Measurements from ENCODE around the gene ARHGEF5. TPM values are rescaled to one million over a fixed set of nuclear protein-coding genes. Genes with fewer than 3 reads are reported as not detected.
"Not testable (repeated sequence)": the region's sequence is repeated elsewhere in the genome, so short reads cannot be mapped to it uniquely, and the experiment has no call there.

Gene ARHGEF5
- total RNA-seq, 2 donors from 2014 or later = 13.4 to 16.8 TPM

DNA sequence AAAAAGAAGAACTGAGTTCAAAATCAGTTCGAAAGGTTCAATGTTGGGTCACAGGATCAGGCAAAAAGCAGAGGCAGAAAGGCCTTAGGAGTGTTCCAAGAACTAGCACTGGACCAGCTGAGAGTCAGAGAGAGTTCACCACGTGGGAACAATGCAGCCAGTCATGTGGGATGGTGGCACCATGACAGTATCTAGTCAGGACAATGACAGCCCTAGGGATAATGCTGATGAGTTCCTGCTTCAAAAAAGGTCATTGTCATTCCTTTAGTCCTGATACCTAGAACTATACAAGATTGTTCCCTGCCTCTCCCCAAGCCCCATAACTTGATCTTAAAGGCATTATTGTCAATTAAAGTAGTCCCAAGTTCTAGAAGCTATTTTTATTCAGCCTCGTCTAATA is 3.5 kb upstream of the ARHGEF5 start:
- DNase-seq; H3K27ac Mint-ChIP-seq; H3K9me3 Mint-ChIP-seq; H3K4me1 Mint-ChIP-seq (ENCODE audit: low read depth); H3K4me3 Mint-ChIP-seq; ATAC-seq (replicated peaks in 1 of 2); H3K36me3 Mint-ChIP-seq (ENCODE audit: insufficient read depth in 2 of 2); H3K27me3 Mint-ChIP-seq (ENCODE audit: low read depth): not testable (repeated sequence)

- H3K9me3 Mint-ChIP-seq; H3K27ac Mint-ChIP-seq; H3K36me3 Mint-ChIP-seq (ENCODE audit: insufficient read depth in 2 of 2); DNase-seq; H3K4me3 Mint-ChIP-seq; H3K4me1 Mint-ChIP-seq (ENCODE audit: low read depth); ATAC-seq (replicated peaks in 1 of 2); H3K27me3 Mint-ChIP-seq (ENCODE audit: low read depth): not testable (repeated sequence)
Observed at GRCh38 chr7:144356185-144356584, 983 bp downstream of the ARHGEF5 start.

GRCh38 chr7:144356860-144357259 is 1.7 kb downstream of the ARHGEF5 start:
- H3K4me3 Mint-ChIP-seq; DNase-seq; H3K27me3 Mint-ChIP-seq (ENCODE audit: low read depth); ATAC-seq (replicated peaks in 1 of 2); H3K9me3 Mint-ChIP-seq; H3K27ac Mint-ChIP-seq; H3K4me1 Mint-ChIP-seq (ENCODE audit: low read depth); H3K36me3 Mint-ChIP-seq (ENCODE audit: insufficient read depth in 2 of 2): not testable (repeated sequence)

- peak in 1 of 2 donors; percentile 16 for ATAC-seq (replicated peaks in 1 of 2)
- H3K4me1 Mint-ChIP-seq (ENCODE audit: low read depth); H3K27me3 Mint-ChIP-seq (ENCODE audit: low read depth); H3K9me3 Mint-ChIP-seq; H3K27ac Mint-ChIP-seq; H3K4me3 Mint-ChIP-seq; H3K36me3 Mint-ChIP-seq (ENCODE audit: insufficient read depth in 2 of 2); DNase-seq: not testable (repeated sequence)
Observed at GRCh38 chr7:144362061-144362460, 6.9 kb downstream of the ARHGEF5 start.

DNA sequence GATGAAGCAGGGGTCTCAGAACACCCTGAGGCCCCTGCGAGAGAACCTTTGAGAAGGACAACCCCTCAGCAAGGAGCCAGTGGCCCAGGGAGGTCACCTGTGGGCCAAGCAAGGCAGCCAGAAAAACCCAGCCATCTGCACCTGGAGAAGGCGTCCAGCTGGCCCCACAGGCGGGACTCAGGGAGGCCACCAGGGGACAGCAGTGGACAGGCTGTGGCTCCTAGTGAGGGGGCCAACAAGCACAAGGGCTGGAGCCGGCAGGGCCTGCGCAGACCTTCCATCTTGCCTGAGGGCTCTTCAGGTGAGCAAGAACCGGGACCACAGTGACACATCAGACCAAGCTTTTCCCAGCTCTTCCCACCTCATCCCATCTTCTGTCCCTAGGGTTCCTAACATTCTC is 10.3 kb downstream of the ARHGEF5 start:
- ATAC-seq (replicated peaks in 1 of 2); H3K36me3 Mint-ChIP-seq (ENCODE audit: insufficient read depth in 2 of 2); H3K27ac Mint-ChIP-seq; DNase-seq; H3K4me1 Mint-ChIP-seq (ENCODE audit: low read depth); H3K4me3 Mint-ChIP-seq; H3K27me3 Mint-ChIP-seq (ENCODE audit: low read depth); H3K9me3 Mint-ChIP-seq: not testable (repeated sequence)

DNA sequence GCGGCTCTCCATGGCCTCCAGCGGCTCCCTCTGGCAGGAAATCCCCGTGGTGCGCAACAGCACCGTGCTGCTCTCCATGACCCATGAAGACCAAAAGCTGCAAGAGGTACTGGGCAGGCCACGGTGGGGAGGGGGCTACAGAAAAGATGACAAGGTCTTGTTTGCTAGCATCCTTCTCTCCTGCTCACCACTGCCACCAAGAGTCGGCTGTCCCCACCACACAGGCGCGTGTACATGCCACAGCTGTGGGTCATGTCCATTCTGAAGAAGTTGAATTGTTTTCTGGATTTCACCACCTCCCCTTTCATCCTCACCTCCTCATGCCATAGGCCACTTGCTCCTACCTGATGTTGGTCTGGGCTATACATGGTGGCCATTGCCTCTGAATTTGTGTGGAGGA is 12.0 kb downstream of the ARHGEF5 start:
- not testable (repeated sequence) for H3K4me3 Mint-ChIP-seq; DNase-seq; H3K27ac Mint-ChIP-seq; ATAC-seq (replicated peaks in 1 of 2); H3K27me3 Mint-ChIP-seq (ENCODE audit: low read depth); H3K9me3 Mint-ChIP-seq; H3K36me3 Mint-ChIP-seq (ENCODE audit: insufficient read depth in 2 of 2); H3K4me1 Mint-ChIP-seq (ENCODE audit: low read depth)

DNA sequence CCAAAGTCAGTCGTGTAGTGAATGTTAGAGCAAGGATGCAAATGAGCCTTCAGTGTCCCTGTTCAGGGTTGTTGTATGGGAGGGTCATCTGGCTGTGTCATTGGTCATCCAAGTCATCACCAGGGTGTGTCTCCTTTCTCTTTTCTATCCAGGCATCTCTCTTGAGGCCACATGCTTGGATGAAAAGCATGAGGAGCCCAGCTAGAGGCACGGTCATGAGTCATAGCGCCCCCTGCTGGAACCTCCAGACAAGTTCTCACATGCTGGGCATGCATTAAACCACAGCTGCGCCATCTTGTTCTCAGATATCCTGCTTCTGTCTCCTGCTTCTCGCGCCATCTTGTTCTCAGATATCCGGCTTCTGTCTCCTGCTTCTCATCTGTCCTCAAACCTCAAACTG is 14.0 kb downstream of the ARHGEF5 start:
- not testable (repeated sequence) for H3K4me1 Mint-ChIP-seq (ENCODE audit: low read depth); H3K27ac Mint-ChIP-seq; H3K4me3 Mint-ChIP-seq; H3K9me3 Mint-ChIP-seq; H3K27me3 Mint-ChIP-seq (ENCODE audit: low read depth); H3K36me3 Mint-ChIP-seq (ENCODE audit: insufficient read depth in 2 of 2); DNase-seq; ATAC-seq (replicated peaks in 1 of 2)

GRCh38 chr7:144378651-144379050 is 23.4 kb downstream of the ARHGEF5 start:
- no peaks in the 10 kb centered on the region for H3K9me3 Mint-ChIP-seq
- H3K4me1 Mint-ChIP-seq (ENCODE audit: low read depth) = no peaks in the 10 kb centered on the region
- H3K4me3 Mint-ChIP-seq = no peak overlapping the region
- ATAC-seq (replicated peaks in 1 of 2) (no peak), DNase-seq (no peak)
- H3K27ac Mint-ChIP-seq = no peak overlapping the region
- no peaks in the 10 kb centered on the region for H3K27me3 Mint-ChIP-seq (ENCODE audit: low read depth)
- H3K36me3 Mint-ChIP-seq (ENCODE audit: insufficient read depth in 2 of 2) = peaks cover 5 to 9% of the 10 kb centered on the region in 2 donors

DNA sequence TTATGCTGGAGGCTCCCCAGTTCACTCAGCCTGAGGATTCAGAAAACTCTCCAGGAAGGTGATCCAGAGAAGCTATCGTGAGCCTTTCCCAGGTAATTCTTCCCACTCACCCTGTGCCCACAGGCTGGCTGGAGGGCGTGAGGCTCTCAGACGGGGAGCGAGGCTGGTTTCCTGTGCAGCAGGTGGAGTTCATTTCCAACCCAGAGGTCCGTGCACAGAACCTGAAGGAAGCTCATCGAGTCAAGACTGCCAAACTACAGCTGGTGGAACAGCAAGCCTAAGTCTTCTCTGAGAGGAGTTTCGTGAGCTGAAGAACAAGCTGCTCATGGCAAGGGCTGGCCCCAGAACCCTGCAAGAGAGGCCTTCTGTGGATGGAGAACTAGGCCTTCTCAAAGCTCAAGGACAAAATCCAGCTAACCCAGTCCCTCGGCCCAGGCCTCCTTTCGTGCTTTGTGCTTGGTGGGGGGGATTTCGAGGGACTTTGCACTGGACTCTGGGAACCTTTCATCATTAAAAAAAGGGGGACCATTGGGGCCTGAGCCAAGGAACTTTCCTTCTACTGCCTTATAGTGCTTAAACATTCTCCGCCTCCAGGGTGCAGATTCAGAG is 24.7 kb downstream of the ARHGEF5 start:
- Mint-ChIP-seq H3K4me1 (ENCODE audit: low read depth) (peaks cover 8% of the 10 kb centered on the region), H3K27ac (no peak overlapping the region), H3K9me3 (no peaks in the 10 kb centered on the region), H3K36me3 (ENCODE audit: insufficient read depth in 2 of 2) (peaks cover 5 to 9% of the 10 kb centered on the region in 2 donors), H3K4me3 (no peak overlapping the region), H3K27me3 (ENCODE audit: low read depth) (no peaks in the 10 kb centered on the region)
- no peak for DNase-seq
- no peak for ATAC-seq (replicated peaks in 1 of 2)

DNA sequence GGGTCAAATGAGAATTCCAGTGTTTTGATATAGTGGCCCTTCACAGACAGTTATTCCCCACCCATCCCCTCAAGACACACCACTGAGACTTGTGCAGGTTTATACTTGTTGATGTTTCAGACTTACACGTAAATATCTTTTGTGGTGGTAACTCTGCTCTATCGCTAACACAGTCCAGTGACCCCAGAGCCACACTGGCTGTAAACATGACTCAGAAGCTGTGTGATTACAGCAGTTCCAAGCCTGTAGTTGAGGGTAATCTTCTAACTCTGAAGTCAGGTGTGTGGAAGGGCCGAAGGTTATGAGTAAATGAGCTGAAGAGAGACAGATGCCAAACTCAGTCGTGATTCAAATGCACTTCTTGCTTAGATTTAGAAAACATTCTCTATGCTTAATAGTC is 28.9 kb downstream of the ARHGEF5 start:
- H3K27ac Mint-ChIP-seq = peak overlapping the region; percentile 29
- H3K4me1 Mint-ChIP-seq (ENCODE audit: low read depth) = peaks cover 20% of the 10 kb centered on the region
- H3K4me3 Mint-ChIP-seq = peak overlapping the region in 1 of 2 donors; percentile 14
- H3K36me3 Mint-ChIP-seq (ENCODE audit: insufficient read depth in 2 of 2) = peaks cover 2% of the 10 kb centered on the region in 2 donors
- no peaks in the 10 kb centered on the region for H3K9me3 Mint-ChIP-seq
- DNase-seq (no peak), ATAC-seq (replicated peaks in 1 of 2) (peak; percentile 59 to 71)
- H3K27me3 Mint-ChIP-seq (ENCODE audit: low read depth) = no peaks in the 10 kb centered on the region

DNA sequence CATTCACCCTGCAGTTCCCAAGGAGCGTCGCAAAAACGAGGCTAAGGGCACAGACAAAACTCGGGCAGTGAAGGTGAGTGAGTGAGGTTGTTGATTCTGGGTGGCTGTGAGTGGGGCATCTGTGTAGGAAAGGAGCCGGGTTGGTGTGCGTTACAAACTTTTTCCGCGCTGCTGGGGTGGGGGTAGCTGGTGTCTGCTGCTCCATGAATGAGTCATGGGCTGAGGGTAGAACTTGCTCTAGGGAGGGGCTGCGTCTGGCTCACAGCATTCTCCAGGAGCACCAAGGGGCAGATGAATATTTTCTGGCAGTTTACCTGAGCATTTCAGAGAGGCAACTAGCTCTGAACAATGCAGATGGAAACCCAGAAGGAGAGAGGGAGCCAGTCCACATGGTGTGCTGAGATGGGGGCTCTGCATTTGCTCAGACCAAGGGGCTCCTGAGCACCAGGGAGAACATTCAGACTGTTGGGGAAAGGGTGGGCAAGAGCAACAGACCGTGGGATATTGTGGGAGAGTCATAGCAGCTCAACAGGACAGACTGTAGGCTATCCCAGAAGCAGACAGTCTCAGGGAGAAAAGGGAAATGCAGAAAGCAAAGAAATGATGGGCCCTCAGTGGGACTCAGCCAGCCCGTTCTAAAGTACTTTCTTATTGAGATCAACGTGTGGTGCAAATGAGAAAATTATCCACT is 29.5 kb downstream of the ARHGEF5 start:
- Mint-ChIP-seq H3K4me3 (peak overlapping the region in 1 of 2 donors; percentile 14), H3K9me3 (no peaks in the 10 kb centered on the region), H3K36me3 (ENCODE audit: insufficient read depth in 2 of 2) (peaks cover 0 to 2% of the 10 kb centered on the region in 2 donors), H3K27ac (peak overlapping the region; percentile 29), H3K27me3 (ENCODE audit: low read depth) (no peaks in the 10 kb centered on the region), H3K4me1 (ENCODE audit: low read depth) (peaks cover 20% of the 10 kb centered on the region)
- DNase-seq (peak; percentile 39 to 42), ATAC-seq (replicated peaks in 1 of 2) (peak; percentile 89)

DNA sequence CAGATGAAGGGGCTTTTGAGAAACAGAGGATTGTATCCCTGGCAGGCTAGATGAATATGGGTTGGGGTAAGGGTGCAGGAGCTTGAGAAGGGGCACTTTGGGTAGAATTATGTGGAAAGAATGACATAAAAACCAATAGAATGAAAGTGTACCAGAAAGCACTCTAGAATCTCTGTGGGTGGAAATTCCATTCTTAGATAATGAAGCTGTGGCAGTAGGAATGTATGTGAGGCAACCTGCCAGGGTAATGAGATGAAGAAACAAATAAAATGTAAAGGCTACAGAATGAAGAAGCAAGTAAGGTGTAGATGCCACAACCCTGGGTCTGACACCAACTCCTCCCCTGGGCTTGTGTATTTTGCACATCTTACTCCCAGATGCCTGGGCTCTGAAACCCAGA is 31.5 kb downstream of the ARHGEF5 start:
- Mint-ChIP-seq H3K4me3 (no peak overlapping the region), H3K27ac (no peak overlapping the region), H3K27me3 (ENCODE audit: low read depth) (no peaks in the 10 kb centered on the region), H3K36me3 (ENCODE audit: insufficient read depth in 2 of 2) (no peaks in the 10 kb centered on the region), H3K4me1 (ENCODE audit: low read depth) (peaks cover 20% of the 10 kb centered on the region), H3K9me3 (no peaks in the 10 kb centered on the region)
- no peak for DNase-seq
- no peak for ATAC-seq (replicated peaks in 1 of 2)

- Mint-ChIP-seq H3K27me3 (ENCODE audit: low read depth) (no peaks in the 10 kb centered on the region), H3K4me1 (ENCODE audit: low read depth) (peaks cover 20% of the 10 kb centered on the region), H3K9me3 (no peaks in the 10 kb centered on the region), H3K4me3 (no peak overlapping the region), H3K36me3 (ENCODE audit: insufficient read depth in 2 of 2) (no peaks in the 10 kb centered on the region), H3K27ac (no peak overlapping the region)
- DNase-seq (no peak), ATAC-seq (replicated peaks in 1 of 2) (no peak)
Observed at GRCh38 chr7:144388950-144389349, 33.7 kb downstream of the ARHGEF5 start.

DNA sequence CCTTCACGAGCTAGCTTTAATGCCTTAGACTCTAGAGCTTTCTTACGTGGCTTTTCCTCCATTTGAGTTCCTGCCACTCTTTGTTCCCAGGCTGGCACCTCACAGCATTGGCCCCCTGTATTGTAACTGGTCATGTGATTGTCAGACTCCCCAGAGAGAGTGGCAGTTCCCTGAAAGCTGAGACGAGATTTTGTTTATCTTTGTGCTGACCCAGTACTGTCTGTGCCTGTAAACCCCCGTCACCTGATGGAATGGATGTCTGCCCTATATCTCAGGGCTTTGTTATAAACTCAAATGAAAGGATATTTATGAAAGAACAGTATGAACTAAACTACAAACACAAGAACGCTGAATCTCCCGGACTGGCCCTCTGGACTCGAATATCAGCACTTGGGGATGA is 35.3 kb downstream of the ARHGEF5 start:
- H3K4me1 Mint-ChIP-seq (ENCODE audit: low read depth) = peaks cover 7% of the 10 kb centered on the region
- no peak overlapping the region for H3K27ac Mint-ChIP-seq
- no peaks in the 10 kb centered on the region for H3K27me3 Mint-ChIP-seq (ENCODE audit: low read depth)
- H3K9me3 Mint-ChIP-seq = no peaks in the 10 kb centered on the region
- no peak overlapping the region for H3K4me3 Mint-ChIP-seq
- ATAC-seq (replicated peaks in 1 of 2) (no peak), DNase-seq (no peak)
- H3K36me3 Mint-ChIP-seq (ENCODE audit: insufficient read depth in 2 of 2) = no peaks in the 10 kb centered on the region

Measured in activated T-cell treated with anti-CD3 and anti-CD28 coated beads, Interleukin-2, amount 50 U/mL, for 72 hours (primary cell).